ENCODE data around the gene HCST.
A peak's percentile ranks its signal among the peaks of the same experiment; 100 is the strongest.
"Not testable (repeated sequence)": the region's sequence is repeated elsewhere in the genome, so short reads cannot be mapped to it uniquely, and the experiment has no call there.

Gene HCST, protein sequence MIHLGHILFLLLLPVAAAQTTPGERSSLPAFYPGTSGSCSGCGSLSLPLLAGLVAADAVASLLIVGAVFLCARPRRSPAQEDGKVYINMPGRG

DNA sequence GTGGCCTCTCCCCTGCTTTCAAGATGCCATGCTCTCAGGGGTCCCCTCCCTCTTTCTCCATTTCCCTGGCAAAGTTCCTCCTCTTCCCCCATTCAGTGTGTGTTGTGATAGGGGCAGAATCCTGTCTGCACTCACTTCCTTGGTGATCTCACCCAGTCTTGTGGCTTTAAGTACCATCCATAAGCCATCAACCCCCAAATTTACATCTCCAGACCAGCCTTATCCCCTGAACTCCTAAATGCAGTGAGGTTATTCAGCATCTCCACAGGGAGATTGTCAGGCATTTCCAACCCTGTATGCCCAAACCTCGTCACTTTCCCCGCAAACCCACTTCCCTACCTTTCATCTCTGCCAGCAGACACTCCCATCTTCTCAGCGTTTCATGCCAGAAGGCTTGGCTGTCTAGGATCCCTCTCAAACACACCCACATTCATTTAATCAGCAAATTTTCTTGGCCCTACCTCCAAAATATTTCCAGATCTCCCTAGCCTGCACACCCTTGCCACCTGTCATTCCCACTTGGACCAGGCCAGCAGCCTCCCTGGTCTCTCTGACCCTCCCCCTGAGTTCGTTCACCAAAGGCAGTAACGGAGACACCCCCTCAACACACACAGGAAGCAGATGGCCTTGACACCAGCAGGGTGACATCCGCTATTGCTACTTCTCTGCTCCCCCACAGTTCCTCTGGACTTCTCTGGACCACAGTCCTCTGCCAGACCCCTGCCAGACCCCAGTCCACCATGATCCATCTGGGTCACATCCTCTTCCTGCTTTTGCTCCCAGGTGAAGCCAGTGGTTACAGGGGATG is at the start of gene HCST:
Gene HCST (plus strand): TSS at position 676 of the 808 bp plus-strand sequence. CDS start 65 bp downstream, at position 741.
- DNase-seq (ENCODE audit: low spot score) = no peak

DNA sequence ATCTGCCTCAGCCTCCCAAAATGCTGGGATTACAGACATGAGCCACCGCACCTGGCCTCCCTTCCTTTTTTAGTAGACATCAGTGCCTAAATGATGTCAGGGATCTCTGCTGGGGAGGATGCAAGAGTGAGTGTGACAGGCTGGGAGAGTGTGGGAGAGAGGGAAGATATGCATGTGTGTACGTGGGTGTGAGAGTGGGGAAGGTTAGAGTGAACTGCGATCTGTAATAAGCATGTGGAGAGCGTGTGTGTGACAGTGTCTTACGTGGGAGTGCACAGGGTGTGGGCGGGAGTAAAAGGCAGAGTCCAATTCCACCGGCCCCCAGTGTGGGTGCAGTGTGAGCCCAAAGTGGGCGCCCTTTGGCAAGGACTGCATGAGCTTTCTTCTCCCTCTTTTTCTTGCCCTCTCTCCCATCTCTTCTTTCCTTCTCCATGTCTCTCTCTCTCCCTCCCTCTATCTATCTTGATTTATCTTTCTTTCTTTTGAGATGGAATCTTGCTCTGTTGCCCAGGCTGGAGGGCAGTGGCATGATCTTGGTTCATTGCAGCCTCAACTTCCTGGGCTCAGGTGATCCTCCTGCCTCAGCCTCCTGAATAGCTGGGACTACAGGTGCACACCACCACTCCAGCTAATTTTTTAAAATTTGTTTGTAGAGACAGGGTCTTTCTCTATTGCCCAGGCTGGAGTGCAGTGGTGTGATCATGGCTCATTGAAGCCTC is 49.1 kb upstream of the HCST start:
- no peak for DNase-seq (ENCODE audit: low spot score)

DNA sequence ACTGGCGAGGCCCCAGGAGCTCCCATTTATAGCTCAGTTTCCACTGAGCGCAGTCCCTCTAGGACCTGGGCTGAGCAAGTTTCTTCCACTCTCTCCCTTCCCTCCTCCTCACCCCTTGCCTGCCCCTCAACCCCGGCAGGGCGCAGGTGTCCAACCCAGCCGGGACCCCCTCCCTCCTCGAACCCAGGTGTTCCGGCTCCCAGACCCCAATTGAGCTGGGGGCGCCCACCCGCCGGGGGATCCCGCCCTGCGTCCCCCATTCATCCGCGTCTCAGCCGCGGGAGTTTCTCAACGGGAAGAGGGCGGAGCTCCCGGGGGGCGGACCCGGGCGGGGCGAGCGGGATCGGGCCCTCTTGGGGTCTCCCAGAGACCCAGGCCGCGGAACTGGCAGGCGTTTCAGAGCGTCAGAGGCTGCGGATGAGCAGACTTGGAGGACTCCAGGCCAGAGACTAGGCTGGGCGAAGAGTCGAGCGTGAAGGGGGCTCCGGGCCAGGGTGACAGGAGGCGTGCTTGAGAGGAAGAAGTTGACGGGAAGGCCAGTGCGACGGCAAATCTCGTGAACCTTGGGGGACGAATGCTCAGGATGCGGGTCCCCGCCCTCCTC is 45.7 kb upstream of the HCST start, which contains the start of gene KIRREL2:
Gene KIRREL2 (plus strand): TSS at position 366 of the 604 bp plus-strand sequence. CDS start 209 bp downstream, at position 575.
- DNase-seq (ENCODE audit: low spot score) = no peak

DNA sequence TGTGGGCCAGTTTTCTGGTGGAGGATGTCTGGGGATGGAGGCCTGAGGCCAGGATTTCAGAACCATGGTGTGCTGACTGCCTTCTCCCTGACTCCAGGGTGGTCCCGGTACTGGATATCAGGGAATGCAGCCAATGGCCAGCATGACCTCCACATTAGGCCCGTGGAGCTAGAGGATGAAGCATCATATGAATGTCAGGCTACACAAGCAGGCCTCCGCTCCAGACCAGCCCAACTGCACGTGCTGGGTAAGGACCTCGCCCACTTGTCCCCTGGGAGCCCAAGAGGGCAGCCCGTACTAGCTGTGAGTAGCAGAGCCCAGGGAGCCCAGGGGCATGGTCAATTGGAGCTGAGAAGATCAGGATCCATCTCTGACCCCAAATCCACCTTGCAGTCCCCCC is 44.0 kb upstream of the HCST start:
- no peak for DNase-seq (ENCODE audit: low spot score)

DNA sequence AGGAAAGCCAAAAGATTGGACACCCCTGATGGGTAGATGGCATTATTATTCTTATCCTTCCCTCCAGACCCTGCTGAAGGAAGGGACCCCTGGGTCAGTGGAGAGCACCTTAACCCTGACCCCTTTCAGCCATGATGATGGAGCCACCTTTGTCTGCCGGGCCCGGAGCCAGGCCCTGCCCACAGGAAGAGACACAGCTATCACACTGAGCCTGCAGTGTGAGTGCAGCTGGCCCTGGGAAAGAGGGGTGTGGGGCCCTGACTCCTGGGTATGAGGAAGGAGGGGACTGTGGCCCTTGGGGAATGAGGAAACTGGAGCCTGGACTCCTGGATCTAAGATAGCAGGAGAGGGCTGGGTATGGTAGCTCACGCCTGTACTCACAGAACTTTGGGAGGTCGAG is 42.9 kb upstream of the HCST start:
- DNase-seq (ENCODE audit: low spot score) = no peak

DNA sequence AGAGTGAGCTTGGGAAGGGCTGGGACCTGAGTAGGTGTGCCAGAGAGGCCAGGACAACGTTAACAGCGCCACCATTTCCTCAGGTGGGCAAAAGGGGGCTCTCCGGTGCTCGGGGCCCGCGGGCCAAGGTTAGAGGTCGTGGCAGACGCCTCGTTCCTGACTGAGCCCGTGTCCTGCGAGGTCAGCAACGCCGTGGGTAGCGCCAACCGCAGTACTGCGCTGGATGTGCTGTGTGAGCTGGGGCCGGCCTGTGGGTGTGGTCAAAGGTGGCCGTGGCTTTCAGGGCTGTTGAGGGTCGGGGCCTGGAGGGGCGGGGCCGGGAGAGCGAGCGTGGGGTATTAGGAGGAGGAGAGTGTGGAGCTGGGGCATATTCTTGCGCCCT is 41.9 kb upstream of the HCST start:
- DNase-seq (ENCODE audit: low spot score) = no peak

DNA sequence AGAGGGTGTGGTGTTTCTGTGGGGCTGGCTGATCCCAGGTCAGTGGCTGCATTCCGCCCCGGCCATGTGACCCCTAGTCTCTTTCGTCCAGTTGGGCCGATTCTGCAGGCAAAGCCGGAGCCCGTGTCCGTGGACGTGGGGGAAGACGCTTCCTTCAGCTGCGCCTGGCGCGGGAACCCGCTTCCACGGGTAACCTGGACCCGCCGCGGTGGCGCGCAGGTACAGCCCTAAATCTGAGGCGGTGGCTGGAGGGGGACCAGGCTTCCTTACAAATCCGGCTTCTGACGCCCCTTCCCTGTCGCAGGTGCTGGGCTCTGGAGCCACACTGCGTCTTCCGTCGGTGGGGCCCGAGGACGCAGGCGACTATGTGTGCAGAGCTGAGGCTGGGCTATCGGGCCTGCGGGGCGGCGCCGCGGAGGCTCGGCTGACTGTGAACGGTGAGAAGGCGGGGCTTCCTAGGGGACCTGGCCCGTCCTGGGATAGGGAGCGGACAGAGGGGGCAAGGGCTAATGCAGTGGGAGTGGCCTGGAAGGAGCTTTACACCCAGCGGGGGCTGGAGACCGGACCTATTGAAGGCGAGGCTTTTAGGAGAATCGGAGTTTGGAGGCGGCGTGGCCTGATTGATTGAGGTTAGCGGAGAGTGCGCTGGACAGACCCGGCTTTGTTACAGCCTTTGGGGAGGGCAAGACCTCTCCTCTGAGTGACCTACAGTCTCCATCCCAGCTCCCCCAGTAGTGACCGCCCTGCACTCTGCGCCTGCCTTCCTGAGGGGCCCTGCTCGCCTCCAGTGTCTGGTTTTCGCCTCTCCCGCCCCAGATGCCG is 41.3 kb upstream of the HCST start:
- DNase-seq (ENCODE audit: low spot score) = no peak

DNA sequence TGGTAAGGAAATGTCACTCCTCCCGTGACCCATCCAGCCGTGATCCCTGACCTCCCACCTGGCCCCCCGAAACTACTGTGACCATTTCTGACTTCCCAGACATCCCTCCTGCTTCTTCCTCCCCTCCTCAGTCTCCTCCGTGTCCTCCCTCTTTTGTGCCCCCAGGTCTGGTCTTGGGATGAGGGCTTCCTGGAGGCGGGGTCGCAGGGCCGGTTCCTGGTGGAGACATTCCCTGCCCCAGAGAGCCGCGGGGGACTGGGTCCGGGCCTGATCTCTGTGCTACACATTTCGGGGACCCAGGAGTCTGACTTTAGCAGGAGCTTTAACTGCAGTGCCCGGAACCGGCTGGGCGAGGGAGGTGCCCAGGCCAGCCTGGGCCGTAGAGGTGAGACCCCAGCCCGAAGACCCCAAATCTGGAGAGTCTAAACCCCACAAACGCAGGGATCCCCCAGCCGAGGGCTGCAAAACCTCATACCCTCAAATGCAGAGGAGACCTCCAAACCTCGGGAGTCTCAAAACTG is 40.6 kb upstream of the HCST start:
- DNase-seq (ENCODE audit: low spot score) = no peak

DNA sequence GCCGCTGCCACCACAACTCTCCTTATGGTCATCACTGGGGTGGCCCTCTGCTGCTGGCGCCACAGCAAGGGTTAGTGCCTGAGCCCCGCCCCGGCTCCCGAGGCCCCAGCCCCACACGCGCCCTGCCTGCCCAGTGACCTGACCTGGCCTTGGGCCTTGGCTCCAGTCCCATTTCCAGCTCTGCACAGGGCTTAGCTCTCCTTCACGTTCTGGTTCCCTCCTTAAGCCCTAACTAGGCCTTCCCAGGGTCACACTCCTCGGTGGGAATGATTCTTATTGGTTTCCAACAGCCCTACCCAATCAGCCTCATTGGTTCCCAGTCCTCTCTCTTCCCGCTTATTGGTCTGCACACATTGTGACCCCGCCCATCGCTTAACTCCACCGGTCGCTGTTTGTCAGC is 39.8 kb upstream of the HCST start:
- no peak for DNase-seq (ENCODE audit: low spot score)

DNA sequence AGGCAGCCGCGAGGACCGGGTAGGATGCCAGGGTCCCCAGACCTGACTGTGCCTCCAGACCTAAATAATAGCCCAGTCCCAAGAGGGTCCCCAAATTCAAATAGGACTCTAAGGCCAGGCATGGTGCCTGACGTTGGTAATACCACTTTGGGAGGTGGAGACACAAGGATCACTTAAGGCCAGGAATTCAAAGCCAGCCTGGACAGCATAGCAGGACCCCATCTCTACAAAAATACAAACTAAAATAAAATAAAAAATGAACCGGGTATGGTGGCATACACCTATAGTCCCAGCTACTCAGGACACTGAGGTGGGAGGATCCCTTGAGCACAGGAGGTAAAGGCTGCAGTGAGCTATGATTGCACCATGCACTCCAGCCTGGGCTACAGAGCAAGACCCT is 39.3 kb upstream of the HCST start:
- no peak for DNase-seq (ENCODE audit: low spot score)

DNA sequence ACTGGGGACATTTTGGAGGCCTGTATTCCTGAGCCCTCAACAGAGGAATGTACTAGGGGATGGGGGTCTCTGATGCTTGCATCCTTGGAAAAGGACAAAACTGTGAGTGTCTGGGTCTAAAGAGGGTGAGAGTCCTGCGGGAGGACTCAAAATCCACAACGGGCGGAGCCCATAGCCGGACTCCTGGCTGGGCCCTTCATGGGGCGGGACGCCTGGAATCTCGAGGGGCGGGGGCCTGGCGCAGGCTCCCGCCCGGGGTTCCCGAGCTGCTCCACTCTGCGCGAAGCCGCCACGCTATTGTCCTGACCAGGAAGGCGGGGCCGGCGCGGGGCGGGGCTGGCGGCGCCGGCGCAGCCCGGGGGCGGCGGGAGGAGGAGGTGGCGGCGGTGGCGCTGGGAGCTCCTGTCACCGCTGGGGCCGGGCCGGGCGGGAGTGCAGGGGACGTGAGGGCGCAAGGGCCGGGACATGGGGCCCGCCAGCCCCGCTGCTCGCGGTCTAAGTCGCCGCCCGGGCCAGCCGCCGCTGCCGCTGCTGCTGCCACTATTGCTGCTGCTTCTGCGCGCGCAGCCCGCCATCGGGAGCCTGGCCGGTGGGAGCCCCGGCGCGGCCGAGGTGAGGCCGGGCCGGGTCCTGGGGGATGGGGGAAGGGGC is 34.0 kb upstream of the HCST start, which contains the start of gene APLP1:
Gene APLP1 (plus strand): TSS at position 403 of the 651 bp plus-strand sequence. CDS start 63 bp downstream, at position 466.
- DNase-seq (ENCODE audit: low spot score) = no peak

DNA sequence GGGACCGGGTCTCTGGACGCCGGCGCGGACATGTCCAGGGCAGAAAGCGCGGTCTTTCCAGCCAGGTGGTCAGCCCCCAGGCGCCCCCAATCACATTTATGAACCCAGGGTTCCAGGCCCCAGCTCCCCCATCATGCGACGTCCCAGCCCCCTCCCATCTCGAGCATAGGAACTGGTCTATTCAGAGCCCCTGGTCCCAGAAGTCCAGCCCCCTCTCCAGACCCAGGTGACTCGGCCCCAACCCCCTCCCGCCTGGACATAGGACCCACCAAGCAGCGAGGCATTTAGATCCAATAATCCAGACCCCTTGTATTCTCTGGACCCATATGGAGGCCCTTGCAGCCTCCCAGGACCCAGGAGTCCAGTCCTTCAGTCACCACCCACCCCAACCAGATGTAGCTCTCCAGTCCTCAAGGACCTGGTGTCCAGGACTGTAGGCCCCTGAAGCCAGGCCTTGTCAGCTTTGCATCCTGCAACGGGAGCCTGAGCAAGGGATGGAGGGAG is 33.5 kb upstream of the HCST start:
- DNase-seq (ENCODE audit: low spot score) = no peak

DNA sequence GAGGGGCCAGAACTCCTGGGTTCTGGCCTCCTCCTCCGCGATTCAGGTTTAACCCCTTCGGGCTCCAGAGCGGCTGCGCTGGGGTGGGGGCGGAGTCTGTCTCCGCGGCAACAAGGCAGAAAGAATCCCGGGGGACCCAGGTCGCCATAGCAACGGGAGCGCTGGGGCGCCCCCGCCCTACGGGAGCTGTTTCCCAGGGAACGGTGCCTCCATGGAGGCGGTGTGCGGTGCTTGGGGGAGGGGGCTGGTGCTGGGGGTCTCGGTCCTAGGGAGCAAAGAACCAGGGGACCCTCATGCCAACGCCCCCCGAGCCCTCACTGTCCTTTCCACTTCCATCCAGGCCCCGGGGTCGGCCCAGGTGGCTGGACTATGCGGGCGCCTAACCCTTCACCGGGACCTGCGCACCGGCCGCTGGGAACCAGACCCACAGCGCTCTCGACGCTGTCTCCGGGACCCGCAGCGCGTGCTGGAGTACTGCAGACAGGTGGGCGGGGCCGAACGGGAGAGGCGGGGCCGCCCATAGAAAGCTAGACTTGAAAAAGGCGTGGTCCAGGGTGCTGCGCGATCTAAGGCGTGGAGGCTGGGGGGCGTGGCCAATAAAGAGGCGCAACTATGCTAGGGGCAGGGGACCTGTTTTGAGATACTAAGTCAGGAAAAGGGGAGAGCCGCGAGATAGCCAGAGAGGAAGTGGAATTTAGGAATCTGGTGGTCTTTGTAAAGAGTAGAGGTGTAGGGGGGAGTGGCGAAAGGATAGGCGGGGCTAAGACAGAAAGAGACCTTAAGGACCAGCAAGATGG is 32.8 kb upstream of the HCST start:
- peak; percentile 79 for DNase-seq (ENCODE audit: low spot score)

DNA sequence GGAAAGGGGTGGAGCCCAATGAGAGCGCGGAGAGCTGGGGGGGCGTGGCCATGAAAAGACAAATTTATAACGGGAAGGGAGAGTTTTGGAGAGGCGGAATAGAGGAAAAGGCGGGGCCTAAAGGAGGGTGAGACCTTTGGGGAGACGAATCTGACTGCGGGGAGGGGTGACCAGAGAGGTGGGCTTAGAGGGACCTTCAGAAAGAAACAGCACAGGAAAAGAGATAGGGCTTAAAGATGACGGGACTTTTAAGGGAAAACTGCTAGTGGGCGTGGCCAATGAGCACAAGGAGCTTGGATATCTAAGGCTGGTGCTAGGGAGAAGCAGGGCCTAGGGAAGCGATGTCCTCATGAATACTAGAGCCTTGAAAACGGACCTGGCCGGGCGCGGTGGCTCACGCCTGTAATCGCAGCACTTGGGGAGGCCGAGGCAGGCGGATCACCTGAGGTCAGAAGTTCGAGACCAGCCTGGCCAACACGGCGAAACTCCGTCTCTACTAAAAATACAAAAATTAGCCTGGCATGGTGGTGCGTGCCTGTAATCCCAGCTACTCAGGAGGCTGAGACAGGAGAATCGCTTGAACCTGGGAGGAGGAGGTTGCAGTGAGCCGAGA is 32.1 kb upstream of the HCST start:
- not testable (repeated sequence) for DNase-seq (ENCODE audit: low spot score)

DNA sequence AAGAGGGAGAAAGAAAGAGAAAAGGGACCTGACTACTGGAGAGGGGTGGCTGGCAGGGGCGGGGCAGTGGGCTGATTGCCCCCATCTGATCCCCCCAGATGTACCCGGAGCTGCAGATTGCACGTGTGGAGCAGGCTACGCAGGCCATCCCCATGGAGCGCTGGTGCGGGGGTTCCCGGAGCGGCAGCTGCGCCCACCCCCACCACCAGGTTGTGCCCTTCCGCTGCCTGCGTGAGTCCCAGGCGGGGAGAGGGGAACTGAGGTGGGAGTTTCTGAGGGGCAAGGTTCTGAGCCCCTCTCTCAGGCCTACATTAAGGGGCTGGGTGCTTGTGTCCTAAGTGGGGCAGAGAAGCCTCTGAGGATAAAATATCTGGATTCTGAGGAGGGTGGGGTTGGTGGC is 31.5 kb upstream of the HCST start:
- DNase-seq (ENCODE audit: low spot score) = no peak

DNA sequence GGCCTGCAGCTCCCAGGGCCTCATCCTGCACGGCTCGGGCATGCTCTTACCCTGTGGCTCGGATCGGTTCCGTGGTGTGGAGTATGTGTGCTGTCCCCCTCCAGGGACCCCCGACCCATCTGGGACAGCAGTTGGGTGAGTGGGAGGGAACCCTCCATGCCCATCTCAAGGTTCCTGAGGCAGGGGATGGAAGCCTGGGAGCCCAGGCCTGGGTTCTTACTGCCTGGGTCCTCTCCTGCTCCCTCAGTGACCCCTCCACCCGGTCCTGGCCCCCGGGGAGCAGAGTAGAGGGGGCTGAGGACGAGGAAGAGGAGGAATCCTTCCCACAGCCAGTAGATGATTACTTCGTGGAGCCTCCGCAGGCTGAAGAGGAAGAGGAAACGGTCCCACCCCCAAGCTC is 30.7 kb upstream of the HCST start:
- DNase-seq (ENCODE audit: low spot score) = no peak

DNA sequence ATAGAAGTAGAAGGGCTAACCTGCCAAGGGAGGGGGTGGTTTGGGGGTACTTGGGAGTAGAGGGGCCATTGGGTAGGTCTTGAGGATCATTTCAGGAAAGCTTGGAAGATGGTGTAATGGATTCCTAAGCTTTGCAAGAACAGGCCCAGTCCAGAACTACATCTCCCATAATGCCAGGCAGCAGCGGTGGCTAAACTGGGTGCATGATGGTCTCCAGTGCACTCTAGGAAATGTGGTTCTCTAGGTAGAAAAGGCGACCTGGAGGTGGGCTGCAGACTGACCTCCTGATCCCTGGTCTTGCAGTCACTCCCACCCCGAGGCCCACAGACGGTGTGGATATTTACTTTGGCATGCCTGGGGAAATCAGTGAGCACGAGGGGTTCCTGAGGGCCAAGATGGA is 30.1 kb upstream of the HCST start:
- DNase-seq (ENCODE audit: low spot score) = no peak

DNA sequence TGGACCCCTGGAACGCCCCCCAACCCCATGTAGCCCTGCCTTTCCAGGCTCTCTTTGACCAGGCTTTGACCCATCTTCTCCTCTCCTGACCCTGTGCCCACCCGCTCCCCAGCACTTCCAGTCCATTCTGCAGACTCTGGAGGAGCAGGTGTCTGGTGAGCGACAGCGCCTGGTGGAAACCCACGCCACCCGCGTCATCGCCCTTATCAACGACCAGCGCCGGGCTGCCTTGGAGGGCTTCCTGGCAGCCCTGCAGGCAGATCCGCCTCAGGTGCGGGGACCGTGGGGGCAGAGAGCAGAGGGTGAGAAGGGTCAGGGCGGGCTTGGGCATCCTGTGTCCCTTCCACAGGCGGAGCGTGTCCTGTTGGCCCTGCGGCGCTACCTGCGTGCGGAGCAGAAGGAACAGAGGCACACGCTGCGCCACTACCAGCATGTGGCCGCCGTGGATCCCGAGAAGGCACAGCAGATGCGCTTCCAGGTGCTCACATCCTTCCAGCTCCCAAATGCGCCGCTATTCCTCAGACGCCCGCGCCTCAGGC is 27.9 kb upstream of the HCST start:
- DNase-seq (ENCODE audit: low spot score) = no peak

DNA sequence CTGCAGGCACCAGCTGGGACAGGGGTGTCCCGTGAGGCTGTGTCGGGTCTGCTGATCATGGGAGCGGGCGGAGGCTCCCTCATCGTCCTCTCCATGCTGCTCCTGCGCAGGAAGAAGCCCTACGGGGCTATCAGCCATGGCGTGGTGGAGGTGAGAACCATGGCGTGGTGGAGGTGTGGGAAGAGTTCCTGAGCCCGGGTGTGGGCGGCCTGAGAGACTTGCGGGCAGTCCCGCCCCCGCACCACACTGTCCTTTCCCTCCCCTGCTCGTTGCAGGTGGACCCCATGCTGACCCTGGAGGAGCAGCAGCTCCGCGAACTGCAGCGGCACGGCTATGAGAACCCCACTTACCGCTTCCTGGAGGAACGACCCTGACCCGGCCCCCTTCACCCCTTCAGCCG is 23.3 kb upstream of the HCST start:
- no peak for DNase-seq (ENCODE audit: low spot score)
